Erythroblast (primary cell): ENCODE data around the gene DGKQ.

ENCODE experiments used
- GATA1 ChIP-seq: IDR thresholded peaks from 2 replicates; pipeline ENCODE4 v1.6.1; 2011; ENCODE audit warnings: low read depth, mild to moderate bottlenecking, control low read depth, low read length, moderate library complexity
- POLR2A ChIP-seq: IDR thresholded peaks from 2 replicates; pipeline ENCODE4 v1.6.1; 2011; ENCODE audit warnings: mild to moderate bottlenecking, low read length

DNA sequence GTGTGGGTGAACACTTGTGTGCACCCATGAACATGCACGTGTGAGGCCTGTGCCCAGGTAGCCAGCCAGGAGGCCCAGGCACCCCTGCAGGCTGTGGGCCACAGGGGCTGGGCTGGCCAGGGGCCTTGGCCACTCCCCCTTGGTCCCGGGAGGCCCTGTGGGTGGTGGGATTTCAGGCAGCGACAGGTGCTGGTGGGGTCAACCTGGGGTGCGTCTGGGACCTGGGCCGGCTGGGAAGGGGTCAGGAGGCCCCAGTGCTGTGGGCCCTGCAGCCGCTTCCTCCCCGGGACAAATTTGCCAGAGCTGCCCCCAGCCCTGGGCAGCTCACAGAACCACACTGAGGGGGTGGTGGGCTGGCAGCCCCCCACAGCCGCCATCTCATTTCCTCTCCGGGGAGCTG lies 46.0 kb upstream of the DGKQ start:
- TF ChIP-seq POLR2A (no peak), GATA1 (no peak)
